NCI-H2107 treated with DMSO at 0.1 percent for 48 hours (cell line): ENCODE data around the gene GOLGA6L9.
"Not testable (repeated sequence)": the region's sequence is repeated elsewhere in the genome, so short reads cannot be mapped to it uniquely, and the experiment has no call there.

Experiments used
- DNase-seq: peaks from one replicate; lab custom pipeline; 2025; ENCODE audit not compliant: unreplicated experiment; lab: John Stamatoyannopoulos, UW

GOLGA6L9 gene, protein sequence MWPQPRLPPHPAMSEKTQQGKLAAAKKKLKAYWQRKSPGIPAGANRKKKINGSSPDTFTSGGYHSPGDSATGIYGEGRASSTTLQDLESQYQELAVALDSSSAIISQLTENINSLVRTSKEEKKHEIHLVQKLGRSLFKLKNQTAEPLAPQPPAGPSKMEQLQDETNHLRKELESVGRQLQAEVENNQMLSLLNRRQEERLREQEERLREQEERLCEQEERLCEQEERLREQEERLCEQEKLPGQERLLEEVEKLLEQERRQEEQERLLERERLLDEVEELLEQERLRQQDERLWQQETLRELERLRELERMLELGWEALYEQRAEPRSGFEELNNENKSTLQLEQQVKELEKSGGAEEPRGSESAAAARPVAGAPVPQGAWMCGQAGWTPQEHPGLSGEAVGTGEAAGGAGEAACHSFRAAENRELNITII

DNA sequence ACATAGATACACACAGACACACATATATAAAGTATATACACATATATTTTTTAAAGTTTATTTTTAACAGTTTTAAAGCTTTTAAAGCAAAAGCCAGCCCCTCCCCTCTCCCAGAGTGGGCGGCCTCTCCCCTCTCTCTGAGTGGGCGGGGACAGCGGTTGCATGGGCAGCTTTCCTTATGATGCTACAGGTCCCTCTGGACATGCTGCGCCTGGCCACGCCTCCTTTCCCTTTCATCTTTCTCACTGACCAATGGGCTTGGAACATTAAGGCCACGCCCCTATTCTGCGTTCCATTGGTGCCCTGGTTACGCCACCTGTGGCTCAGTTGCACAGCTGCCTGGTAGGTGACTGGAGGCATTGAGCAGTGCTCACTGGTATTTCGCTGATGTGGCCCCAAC, at the start of gene GOLGA6L9:
TSS of gene GOLGA6L9 (plus strand) at position 124 of the 400 bp plus-strand sequence. CDS start at position 388, 264 bp downstream.
- not testable (repeated sequence) for DNase-seq

DNA sequence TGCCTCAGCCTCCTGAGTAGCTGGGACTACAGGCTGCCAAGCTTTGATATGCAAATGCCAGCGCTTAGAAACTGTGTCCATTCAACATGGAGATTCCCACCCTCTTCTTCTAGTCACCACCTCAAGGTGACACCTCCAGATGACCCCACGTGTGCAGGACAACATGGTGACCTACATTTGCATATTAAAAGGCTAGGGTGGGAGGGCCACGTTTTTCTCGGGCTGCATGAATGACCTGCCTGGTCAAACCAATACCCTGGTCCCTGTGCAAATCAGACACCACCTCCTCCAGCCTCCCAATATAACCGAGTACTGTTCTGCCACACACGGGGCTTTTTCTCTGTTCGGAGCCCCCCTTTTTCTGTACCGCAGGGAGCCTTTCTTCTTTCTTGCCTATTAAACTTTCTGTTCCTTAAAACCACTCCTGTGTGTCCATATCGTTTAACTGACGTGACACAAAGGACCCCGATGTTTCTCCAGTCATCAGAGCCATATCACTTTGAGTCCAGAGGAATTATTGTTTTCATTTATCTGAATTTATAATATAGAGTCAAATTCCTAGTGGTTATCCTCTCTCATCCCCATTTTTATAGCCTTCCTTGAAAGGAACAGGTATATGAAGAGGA, 48.2 kb upstream of the GOLGA6L9 start:
- not testable (repeated sequence) for DNase-seq

DNA sequence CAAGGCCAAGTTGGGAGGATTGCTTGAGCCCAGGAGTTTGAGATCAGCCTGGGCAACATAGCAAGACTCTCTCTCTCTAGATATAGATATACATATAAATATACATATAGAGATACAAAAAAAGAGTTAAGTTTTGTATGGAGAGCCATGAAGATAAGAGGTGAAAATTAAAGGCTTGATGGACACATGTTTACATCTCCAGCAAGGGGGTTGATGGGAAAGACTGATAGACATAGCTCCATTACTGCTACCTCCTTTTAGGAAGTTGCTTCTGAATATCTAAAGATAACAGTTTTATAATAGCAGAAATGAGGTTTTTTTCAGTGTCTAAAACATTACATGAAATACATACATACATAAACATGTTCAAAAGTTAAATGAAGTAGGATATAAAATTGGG, 42.4 kb upstream of the GOLGA6L9 start:
- DNase-seq = not testable (repeated sequence)

DNA sequence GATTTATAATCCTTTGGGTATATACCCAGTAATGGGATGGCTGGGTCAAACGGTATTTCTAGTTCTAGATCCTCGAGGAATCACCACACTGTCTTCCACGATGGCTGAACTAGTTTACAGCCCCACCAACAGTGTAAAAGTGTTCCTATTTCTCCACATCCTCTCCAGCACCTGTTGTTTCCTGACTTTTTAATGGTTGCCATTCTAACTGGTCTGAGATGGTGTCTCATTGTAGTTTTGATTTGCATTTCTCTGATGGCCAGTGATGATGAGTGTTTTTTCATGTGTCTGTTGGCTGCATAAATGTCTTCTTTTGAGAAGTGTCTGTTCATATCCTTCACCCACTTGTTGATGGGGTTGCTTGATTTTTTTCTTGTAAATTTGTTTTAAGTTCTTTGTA, 39.5 kb upstream of the GOLGA6L9 start:
- not testable (repeated sequence) for DNase-seq

DNA sequence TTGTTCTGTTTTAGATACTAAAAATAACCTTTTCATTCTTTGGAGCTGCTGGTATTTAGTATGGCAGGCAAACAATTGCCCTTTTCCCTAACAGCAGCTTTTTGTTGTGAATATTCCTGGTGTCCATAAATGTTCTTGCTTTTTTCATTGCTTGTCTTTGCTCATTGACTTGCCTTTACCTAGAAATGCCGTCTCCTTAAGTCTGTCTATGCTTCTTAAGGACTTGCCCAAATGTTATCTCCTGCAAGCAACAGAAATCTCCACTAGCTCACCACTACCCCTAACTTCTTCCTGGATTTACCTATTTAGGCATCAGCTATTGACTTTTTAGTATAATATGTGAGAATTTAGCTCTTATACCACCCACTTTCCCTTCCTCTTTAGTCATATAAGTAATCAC, 37.5 kb upstream of the GOLGA6L9 start:
- not testable (repeated sequence) for DNase-seq

DNA sequence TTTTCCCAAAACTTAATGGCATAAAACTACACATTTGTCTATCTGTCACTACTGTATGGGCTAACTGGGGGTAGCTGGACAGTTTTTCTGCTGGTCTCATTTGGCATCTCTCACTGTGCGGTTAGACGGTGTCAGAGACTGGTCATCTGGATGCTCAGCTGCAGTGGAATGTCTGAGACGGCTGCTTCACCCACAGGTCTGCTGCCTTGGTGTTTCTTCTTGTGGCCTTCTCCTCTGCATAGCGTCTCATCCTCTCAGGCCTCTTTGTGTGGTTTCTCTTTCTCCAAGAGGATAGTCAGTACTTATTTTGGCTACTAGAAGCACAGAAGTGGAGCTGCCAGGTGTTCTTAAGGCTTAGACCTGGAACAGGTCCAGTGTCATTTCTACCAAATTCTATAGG, 35.9 kb upstream of the GOLGA6L9 start:
- DNase-seq = no peak

DNA sequence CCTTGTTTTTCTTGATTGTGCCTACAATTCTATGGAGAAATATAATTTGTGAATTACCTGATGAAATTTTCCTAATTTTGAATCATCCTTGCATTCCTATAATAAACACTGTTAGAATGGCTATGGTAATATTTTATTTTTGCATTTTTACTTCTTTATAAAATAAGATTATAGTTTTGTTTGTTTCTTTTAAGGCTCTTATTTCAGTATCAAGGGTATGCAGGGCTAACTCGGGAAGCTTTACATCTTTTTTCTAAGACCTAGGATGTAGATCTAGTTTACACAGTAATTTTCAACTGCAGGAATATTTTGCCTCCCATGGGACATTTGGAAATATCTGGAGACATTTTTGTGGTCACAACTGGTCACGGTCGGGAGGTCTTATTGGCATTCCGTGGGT, 33.8 kb upstream of the GOLGA6L9 start:
- DNase-seq = not testable (repeated sequence)

DNA sequence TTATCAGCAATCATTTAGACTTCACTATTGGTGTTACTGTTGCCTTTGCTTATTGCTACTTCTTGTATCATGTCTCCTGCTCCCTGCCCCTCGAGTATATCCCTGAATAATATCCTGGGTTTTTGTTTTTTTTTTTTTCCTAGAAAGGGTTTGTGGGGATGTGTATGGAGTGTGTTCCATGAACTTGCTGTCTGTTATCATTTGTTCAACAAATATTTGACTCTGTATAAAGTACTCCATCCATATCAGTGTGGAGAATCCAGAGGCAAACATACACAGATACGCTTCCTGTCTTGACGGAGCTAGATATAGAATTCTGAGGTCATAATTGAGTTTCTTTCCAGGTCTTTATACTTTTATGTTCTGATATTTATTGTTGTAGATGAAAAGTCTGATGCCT, 31.8 kb upstream of the GOLGA6L9 start:
- DNase-seq = no peak

DNA sequence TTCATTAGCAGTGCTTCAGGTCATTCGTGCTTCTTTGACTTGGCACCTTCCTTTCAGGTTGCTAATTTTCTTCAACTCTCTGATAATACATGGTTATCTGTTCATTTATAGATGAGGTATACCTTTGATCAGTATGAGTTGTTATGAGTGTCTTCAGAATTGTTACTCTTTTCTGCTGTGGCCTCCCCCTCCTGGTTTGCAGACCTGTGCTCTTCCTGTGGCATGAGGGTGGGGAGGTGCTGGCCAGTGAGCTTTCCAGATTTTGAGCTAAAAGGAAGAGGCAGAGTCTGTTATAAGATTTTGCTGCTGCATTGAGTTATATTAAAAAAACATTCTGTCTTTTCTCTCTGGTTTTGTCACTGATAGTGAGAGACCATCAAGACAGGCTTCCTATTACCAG, 30.8 kb upstream of the GOLGA6L9 start:
- DNase-seq = no peak

DNA sequence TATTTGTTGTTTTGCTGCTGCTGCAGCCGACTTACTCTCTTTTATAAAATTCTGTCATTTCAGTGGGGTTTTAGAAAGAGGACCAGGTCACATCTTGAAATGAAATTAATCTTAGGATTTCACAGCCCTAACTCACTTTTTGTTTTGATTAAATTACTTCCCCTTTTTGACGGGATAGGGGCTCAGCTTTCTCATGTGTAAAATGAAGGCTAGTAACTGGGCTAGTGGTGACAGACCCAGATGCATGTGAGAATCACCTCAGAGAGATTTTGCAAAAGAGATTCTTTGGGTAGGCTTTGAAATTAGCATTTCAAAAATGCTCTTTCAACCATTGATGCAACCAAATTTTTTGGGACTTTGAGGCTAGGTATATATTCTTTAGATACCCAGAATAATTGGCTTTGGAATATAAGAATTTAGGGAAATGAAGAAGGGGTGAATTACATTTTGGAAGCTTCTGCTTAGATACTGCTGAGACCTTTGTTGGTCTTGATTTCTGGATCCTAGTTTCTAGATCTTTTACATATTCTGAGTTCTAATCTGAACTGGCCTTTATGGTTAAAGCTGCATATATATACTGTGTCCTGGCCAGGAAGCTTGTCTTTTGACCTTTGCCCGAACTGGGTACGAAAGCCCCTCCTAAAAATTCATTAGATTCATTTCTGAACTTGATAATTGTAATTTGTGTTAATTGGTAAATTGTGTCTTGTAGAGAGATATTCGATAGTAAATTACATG, 30.1 kb upstream of the GOLGA6L9 start:
- DNase-seq = not testable (repeated sequence)

DNA sequence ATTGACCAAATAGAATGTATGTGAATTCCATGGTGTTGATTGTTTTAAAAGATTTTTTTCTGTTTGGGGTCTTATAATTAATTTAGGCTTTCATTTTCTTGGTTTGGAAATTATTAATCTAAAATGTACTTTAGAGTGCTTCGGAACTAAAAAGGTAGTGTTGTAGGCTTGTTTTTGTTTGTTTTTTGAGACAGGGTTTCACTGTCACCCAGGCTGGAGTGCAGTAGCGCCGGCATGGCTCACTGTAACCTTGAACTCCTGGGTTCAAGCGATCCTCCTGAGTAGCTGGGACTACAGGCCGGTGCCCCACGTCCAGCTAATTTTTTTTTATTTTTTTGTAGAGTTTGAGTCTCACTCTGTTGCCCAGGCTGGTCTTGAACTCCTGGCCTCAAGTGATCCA, 27.7 kb upstream of the GOLGA6L9 start:
- not testable (repeated sequence) for DNase-seq

DNA sequence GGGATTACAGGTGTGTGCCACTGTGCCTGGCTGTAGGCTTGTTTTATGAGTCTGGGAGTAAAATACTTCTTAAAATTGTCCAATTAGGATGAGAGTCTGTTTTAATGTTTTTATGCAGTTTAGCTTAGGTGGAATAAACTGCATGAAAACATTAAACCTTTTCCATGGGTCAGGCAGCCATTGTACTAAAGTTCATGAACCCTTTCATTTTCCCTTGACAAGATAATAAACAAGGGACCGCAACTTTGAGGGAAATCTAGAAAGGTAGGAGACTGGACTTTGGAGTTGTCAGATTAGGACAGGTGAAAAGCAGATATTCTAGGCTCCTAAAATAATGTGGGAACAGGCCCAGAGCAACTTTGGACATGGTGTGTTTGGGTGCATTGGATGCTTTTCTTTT, 27.3 kb upstream of the GOLGA6L9 start:
- not testable (repeated sequence) for DNase-seq

DNA sequence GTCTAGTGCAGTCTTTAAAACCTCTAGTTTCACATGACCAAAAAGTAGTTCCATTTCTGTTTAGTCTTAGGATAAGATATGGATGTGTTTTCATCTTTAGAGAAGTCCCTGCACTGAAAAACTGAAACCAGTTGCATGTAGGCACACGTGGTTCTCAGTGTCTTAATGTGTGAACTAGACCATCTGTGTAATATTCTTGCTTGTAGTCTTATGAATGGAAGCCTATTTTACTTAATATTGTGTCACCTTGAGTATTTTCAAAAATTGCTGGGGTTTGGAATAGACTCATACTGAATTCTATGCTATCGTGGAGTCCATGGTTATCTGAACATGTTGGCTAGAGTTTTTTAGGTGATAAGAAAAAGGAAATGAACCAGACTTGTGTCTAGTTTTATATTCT, 23.4 kb upstream of the GOLGA6L9 start:
- not testable (repeated sequence) for DNase-seq

DNA sequence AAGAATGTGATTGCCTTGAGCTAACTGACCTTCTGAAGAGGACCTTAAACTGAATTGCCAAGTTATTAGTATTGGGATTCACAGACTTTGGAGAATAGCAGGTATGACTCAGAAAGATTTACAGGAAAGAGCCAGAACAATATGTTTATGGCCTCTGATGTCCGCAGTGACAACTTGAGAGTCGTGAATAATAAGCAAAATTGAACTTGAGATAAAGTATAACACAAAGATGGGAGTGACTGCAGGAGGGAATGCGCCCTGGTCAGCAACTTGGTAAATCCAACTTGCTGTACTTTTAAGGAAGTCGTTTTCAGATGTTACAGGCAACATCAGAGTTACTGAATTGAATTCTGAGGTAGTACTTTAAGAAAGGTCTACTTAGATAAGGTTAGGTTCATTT, 19.3 kb upstream of the GOLGA6L9 start:
- DNase-seq = not testable (repeated sequence)

DNA sequence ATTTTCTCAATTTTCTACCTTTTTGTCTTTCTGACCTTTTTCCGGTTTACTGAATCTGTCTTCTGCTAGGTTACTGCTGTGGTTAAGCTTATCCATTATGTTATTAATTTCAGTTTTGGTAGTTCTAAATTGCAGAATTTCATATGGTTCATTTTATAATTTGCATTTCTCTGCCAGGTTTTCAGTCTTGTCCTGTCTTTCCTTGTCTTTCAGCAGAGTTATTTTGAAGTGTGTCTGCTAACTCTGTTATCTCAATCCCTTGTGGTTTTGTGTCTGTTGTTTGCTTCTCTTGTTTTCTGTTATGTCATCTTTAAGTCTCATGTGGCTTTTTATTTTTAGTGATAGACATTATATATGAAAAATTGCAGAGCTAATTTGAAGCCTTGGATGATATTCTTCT, 18.0 kb upstream of the GOLGA6L9 start:
- not testable (repeated sequence) for DNase-seq

DNA sequence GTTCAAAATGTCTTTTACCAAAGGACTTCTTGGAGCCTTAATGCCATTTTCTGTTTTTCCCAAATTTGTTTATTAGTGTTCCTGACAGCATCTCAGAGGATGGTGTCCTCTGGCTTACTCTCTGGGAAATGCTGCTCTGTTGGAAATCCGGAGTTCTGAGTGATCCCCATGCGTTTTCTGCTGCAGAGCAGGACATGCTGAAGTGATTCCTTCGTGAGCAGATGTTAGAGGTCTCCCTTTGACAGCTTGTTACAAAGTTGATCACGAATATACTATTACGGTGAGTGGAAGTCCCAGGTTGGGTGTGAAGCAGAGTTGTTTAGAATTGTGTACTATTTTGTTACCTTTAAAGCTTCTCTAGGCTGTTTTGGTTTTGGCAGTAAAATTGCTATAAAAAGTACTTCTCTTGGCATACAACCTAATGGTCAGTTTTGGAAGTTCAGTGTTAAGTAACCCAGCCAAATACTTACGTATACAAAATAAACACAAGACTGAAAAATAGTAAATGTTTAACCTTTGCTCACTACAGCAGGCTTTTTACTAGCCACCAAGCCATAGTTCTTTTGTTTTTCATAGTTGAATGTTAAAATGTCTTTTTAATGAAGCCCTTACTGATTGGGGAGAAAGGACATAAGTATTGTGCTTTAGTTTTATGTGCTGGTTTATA, 15.0 kb upstream of the GOLGA6L9 start:
- not testable (repeated sequence) for DNase-seq

DNA sequence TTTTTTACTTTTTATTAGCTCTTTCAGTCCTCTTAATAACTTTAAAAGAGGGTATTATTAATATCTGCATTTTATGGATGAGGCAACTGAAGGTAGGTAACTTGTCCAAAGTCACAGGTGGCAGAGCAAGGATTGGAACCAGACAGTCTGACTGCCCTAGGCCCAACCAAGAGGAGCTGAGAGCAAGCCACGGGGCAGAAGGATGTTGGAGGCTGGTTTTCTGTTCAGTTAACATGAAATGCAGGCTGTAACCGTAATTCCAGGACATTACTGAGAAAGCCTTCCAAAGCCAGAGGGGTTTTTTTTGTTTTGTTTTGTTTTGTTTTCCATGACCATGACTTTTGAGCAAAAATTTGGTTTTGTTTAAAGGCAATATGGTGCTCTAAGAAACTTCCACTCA, 9.1 kb upstream of the GOLGA6L9 start:
- DNase-seq = not testable (repeated sequence)

DNA sequence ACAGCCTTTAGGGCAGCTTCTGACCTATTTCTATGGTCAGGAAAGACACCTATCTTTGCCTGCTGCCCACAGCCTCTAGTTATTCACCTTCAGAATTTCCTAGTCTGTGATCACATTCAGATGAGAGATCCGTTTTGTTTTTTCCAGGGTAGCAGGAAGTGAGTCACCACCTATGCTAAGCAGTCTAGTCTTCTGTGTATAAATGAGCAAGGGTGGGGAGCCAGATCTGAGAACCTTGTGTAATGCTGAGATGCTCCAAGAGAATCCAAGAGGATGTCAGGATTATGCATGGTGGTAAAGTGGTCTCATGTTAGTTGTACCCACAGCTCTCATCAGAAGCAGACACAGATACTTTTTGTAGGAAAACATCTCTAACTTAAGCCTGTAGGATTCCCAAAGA, 8.7 kb upstream of the GOLGA6L9 start:
- not testable (repeated sequence) for DNase-seq

DNA sequence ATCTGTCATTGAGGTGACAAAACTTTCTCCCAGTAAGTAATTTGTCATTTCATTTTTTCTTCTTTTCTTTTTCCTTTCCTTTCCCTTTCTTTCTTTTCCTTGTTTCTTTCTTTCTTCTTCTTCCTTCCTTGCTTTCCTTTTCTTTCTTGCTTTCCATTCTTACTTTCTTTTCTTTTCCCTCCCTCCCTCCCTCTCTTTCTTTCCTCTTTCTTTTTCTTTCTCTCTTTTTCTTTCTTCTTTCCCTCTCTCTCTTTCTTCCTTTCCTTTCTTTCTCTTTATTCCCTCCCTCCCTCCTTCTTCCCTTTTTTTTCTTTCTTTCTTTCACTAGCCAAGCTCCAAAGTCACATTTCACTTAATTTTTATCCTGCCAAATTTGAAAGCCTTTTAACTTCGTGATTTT, 2.5 kb upstream of the GOLGA6L9 start:
- DNase-seq = not testable (repeated sequence)

DNA sequence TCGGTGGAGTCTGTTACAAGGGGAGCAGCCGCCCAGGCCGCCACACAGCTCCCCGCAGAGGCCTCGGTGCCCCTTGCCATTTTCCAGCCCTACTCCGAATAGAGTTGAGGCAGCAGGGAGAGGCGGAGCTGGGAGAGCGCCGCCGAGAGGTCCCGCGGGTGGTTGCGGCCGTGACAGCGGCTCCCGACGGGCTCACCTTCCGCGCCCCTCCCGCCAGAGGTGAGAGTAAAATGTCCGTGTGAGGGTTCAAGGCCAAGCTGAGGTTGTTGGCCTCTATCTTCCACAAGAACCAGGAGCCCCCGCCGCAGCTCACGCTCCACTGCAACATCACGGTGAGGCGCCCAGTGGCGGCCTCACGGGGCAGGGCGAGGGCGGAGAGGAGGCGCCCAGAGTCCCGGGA, 15.8 kb downstream of the GOLGA6L9 start:
- not testable (repeated sequence) for DNase-seq

DNA sequence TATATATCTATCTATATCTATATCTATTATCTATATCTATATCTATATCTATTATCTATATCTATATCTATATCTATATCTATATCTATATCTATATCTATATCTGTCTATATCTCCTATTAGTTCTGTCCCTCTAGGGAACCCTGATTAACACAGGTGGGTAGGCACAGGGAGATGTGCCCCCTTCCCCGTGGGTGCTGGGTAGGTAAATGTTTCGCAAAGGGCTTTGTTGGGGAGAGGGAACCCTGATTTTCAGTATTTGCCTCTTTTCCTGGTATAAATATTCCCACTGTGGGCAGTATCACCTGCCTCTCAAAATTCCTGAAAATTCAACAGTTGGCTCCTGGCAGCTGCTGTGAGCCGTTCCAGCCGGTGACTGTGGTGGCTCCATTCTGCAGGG, 27.7 kb downstream of the GOLGA6L9 start:
- DNase-seq = not testable (repeated sequence)
